GM12878 (cell line): ENCODE data around the gene ZNF620. TPM values are rescaled to one million over a fixed set of nuclear protein-coding genes. Genes with fewer than 3 reads are reported as not detected.

ENCODE experiments used
- ASH2L ChIP-seq: fragments of 300-600, 200-600 bp; sonication (generic); IDR thresholded peaks from 2 replicates; pipeline ENCODE4 v1.6.1; 2017; ENCODE audit warnings: low read depth, mild to moderate bottlenecking, borderline replicate concordance
- BACH1 ChIP-seq: fragments of 450-650 bp; IDR thresholded peaks from 2 replicates; pipeline ENCODE4 v1.6.1; 2017; ENCODE audit warnings: mild to moderate bottlenecking, borderline replicate concordance
- BRCA1 ChIP-seq: IDR thresholded peaks from 2 replicates; pipeline ENCODE4 v1.6.1; 2011; ENCODE audit warnings: low read depth, low read length, improper control_type of control experiment
- CHD2 ChIP-seq: IDR thresholded peaks from 2 replicates; pipeline ENCODE4 v1.6.1; 2011; ENCODE audit warnings: low read depth, low read length, improper control_type of control experiment, borderline replicate concordance
- ELK1 ChIP-seq: IDR thresholded peaks from 2 replicates; pipeline ENCODE4 v1.6.1; 2012; ENCODE audit warnings: low read depth, low read length, improper control_type of control experiment
- ETV6 ChIP-seq, 2 experiments: fragments of 450-650 bp in 1 of 2; IDR thresholded peaks in 1 of 2; conservative IDR thresholded peaks in 1 of 2; 2 replicates each; pipeline ENCODE4 v1.6.1; 2014; ENCODE audit warnings: antibody characterized with exemption in 1 of 2, borderline replicate concordance in 1 of 2, low read depth in 1 of 2, mild to moderate bottlenecking in 1 of 2, moderate library complexity in 1 of 2
- EZH2 ChIP-seq: IDR thresholded peaks from 2 replicates; pipeline ENCODE4 v1.6.1; 2012; ENCODE audit warnings: low read depth, mild to moderate bottlenecking, control low read depth, inconsistent platforms, low read length, borderline replicate concordance; ENCODE audit not compliant: control insufficient read depth
- IKZF2 ChIP-seq, 2 experiments: fragments of 450-650 bp; IDR thresholded peaks; 2 replicates each; pipeline ENCODE4 v1.6.1; 2017; ENCODE audit warnings: mild to moderate bottlenecking in 2 of 2, moderate library complexity in 2 of 2
- KDM1A ChIP-seq: fragments of 200-600 bp; sonication (generic); IDR thresholded peaks from 2 replicates; pipeline ENCODE4 v1.6.1; 2016; ENCODE audit warnings: borderline replicate concordance
- NBN ChIP-seq: fragments of 450-650 bp; IDR thresholded peaks from 2 replicates; pipeline ENCODE4 v1.6.1; 2016
- NFXL1 ChIP-seq: fragments of 450-650 bp; IDR thresholded peaks from 2 replicates; pipeline ENCODE4 v1.6.1; 2017; ENCODE audit warnings: antibody characterized with exemption, mild to moderate bottlenecking, borderline replicate concordance
- NRF1 ChIP-seq: conservative IDR thresholded peaks from 2 replicates; pipeline ENCODE4 v1.6.1; 2011; ENCODE audit warnings: mild to moderate bottlenecking, low read depth, low read length, improper control_type of control experiment
- PML ChIP-seq: IDR thresholded peaks from 2 replicates; pipeline ENCODE4 v1.6.1; 2012; ENCODE audit warnings: low read length, inconsistent platforms
- POLR2AphosphoS2 ChIP-seq: IDR thresholded peaks from 2 replicates; pipeline ENCODE4 v1.6.1; 2011; ENCODE audit warnings: low read depth, mild to moderate bottlenecking, low read length, improper control_type of control experiment, moderate library complexity
- POU2F2 ChIP-seq: IDR thresholded peaks from 3 replicates; pipeline ENCODE4 v1.6.1; 2011; ENCODE audit warnings: low read depth, mild to moderate bottlenecking, low read length, borderline replicate concordance
- RB1 ChIP-seq: fragments of 450-650 bp; formaldehyde crosslinking; IDR thresholded peaks from 2 replicates; pipeline ENCODE4 v1.6.1; 2017; ENCODE audit warnings: mild to moderate bottlenecking, borderline replicate concordance
- RBBP5 ChIP-seq: fragments of 200-600 bp; sonication (generic); conservative IDR thresholded peaks from 2 replicates; pipeline ENCODE4 v1.6.1; 2016
- RCOR1 ChIP-seq: conservative IDR thresholded peaks from 2 replicates; pipeline ENCODE4 v1.6.1; 2012; ENCODE audit warnings: low read depth, low read length, improper control_type of control experiment
- RELA ChIP-seq: fragments of 450-650 bp; IDR thresholded peaks from 2 replicates; pipeline ENCODE4 v1.8.0; 2014; ENCODE audit warnings: borderline replicate concordance; ENCODE audit not compliant: partially characterized antibody
- RUNX3 ChIP-seq: IDR thresholded peaks from 2 replicates; pipeline ENCODE4 v1.6.1; 2012; ENCODE audit warnings: low read length, inconsistent platforms
- SMC3 ChIP-seq: IDR thresholded peaks from 2 replicates; pipeline ENCODE4 v1.6.1; 2011; ENCODE audit warnings: low read length, improper control_type of control experiment, borderline replicate concordance
- SPI1 ChIP-seq: IDR thresholded peaks from 2 replicates; pipeline ENCODE4 v1.6.1; 2011; ENCODE audit warnings: low read depth, mild to moderate bottlenecking, low read length, moderate library complexity, borderline replicate concordance; ENCODE audit not compliant: insufficient read depth
- SRF ChIP-seq, 2 experiments: IDR thresholded peaks; 2 replicates each; pipeline ENCODE4 v1.6.1; 2011; ENCODE audit warnings: low read depth in 2 of 2, low read length in 2 of 2, mild to moderate bottlenecking in 1 of 2, moderate library complexity in 1 of 2
- SUZ12 ChIP-seq: fragments of 200-600 bp; sonication (generic); IDR thresholded peaks from one replicate; pipeline ENCODE4 v1.6.1; 2018; ENCODE audit warnings: antibody characterized with exemption, mild to moderate bottlenecking; ENCODE audit not compliant: unreplicated experiment
- TBL1XR1 ChIP-seq: IDR thresholded peaks from 2 replicates; pipeline ENCODE4 v1.6.1; 2012; ENCODE audit warnings: low read depth, low read length, improper control_type of control experiment
- ZNF217 ChIP-seq: fragments of 450-650 bp; IDR thresholded peaks from 2 replicates; pipeline ENCODE4 v1.6.1; 2017; ENCODE audit warnings: antibody characterized with exemption, mild to moderate bottlenecking
- polyA plus RNA-seq, 11 experiments: library from polyadenylated mRNA; depleted of rRNA in 4 of 11; unstranded in 6 of 11; stranded (reverse) in 5 of 11; fragments of >200 nt; fragmentation: Nextera tagmentation in 4 of 11; fragmentation: Illumina TruSeq in 1 of 11; extraction: Ambion mirVana in 4 of 11; extraction: Trizol in 1 of 11; gene quantifications; 1 replicate in 1 of 11; 2 replicates in 10 of 11; pipeline versions ENCODE4 v1.2.1 to v1.2.3, GENCODE V29; 2011 to 2016; ENCODE audit warnings: inconsistent platforms in 2 of 11, missing spikeins in 2 of 11, low read depth in 1 of 11
- total RNA-seq, 4 experiments: library from RNA; depleted of rRNA in 3 of 4; stranded (reverse); fragments of >200 nt in 3 of 4; fragmentation: Illumina TruSeq in 1 of 4; extraction: Trizol in 1 of 4; gene quantifications; 2 replicates each; pipeline versions ENCODE4 v1.2.1 to v1.2.3, GENCODE V29; 2013 to 2021
- TF ChIP-seq, protein P1 (sequence below): fragments of 450-650 bp; formaldehyde crosslinking; IDR thresholded peaks from 2 replicates; pipeline ENCODE4 v1.4.0; 2020; ENCODE audit warnings: mild to moderate bottlenecking, moderate library complexity

The ZNF620 gene
- total and polyA plus RNA-seq, 10 of the 15 experiments (the other 5 are each of a cell fraction or from before 2014, with no cell fraction given), result 1.3 to 4.3 (median 2.2) TPM

DNA sequence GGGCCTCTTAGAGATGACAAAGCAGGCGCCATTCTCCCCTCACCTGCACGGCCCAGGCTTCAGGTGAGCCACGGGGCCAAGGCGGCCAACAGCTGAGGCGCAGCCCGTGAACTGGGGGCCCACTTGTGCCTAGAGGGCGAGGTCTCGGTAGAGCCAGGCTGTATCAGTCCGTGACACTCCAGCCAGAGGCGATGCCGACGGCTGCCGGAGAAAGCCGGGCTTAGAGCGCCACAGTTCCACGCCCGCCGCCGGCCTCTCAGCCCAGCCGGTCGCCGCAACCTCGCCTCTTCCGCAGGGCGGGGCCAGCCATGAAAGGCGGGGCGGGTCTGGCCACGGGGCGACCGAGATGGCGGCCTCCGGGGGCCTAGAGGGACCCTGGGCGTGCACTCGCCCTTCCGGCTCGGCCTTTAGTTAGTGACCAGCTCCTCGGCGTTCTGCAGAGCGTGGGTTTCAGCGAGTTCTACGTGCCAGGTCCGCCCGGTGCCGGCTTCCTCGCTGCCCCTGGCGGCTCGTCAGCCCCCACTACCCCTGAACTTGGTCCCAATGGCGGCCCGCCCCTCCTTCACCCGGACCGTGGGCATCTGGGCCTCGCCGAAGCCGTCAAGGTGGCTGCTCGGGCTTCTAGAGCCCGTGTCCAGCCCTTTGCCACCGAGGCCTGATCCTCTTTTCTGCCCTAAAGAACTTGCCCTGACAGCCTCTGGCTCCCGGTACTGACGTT, 18.9 kb downstream of the ZNF620 start, which contains the start of gene ZNF621 (continued):
- TF ChIP-seq ELK1 (peak; percentile 85), RCOR1 (0 out of 2 replicates have a peak, but pooled peaks have one; percentile 25), NFXL1 (no peak), ZNF217 (no peak), PML (no peak; the same call in none of the 2 replicates), NBN (0 out of 2 replicates have a peak, but pooled peaks have one; percentile 66), RELA (no peak), TBL1XR1 (no peak), IKZF2 (IDR thresholded peaks at IDR 0.05) (no peak), SPI1 (peak; percentile 18; the same call in 1 of the 2 replicates), SMC3 (no peak), POLR2AphosphoS2 (peak; percentile 84), ASH2L (0 out of 2 replicates have a peak, but pooled peaks have one; percentile 36), EZH2 (no peak), KDM1A (no peak), ETV6 (conservative IDR thresholded peaks at IDR 0.05 in 1 of 2, IDR thresholded peaks at IDR 0.05 in 1 of 2; ENCODE audit: borderline replicate concordance in 1 of 2, low read depth in 1 of 2) (0 out of 4 replicates have a peak, but pooled peaks of 1 of the 2 experiments have one; percentile 25), BRCA1 (no peak), RB1 (peak; percentile 54; the same call in 1 of the 2 replicates), CHD2 (peak; percentile 54; the same call in 1 of the 2 replicates), POU2F2 (0 out of 3 replicates have a peak, but pooled peaks have one; percentile 29), SUZ12 (no peak), SRF (IDR thresholded peaks at IDR 0.05; ENCODE audit: low read depth in 2 of 2, low read length in 2 of 2) (no peak), RUNX3 (no peak; the same call in 1 of the 2 replicates), NRF1 (no peak), RBBP5 (no peak), BACH1 (peak; percentile 57)
- TF ChIP-seq, protein P1, sequence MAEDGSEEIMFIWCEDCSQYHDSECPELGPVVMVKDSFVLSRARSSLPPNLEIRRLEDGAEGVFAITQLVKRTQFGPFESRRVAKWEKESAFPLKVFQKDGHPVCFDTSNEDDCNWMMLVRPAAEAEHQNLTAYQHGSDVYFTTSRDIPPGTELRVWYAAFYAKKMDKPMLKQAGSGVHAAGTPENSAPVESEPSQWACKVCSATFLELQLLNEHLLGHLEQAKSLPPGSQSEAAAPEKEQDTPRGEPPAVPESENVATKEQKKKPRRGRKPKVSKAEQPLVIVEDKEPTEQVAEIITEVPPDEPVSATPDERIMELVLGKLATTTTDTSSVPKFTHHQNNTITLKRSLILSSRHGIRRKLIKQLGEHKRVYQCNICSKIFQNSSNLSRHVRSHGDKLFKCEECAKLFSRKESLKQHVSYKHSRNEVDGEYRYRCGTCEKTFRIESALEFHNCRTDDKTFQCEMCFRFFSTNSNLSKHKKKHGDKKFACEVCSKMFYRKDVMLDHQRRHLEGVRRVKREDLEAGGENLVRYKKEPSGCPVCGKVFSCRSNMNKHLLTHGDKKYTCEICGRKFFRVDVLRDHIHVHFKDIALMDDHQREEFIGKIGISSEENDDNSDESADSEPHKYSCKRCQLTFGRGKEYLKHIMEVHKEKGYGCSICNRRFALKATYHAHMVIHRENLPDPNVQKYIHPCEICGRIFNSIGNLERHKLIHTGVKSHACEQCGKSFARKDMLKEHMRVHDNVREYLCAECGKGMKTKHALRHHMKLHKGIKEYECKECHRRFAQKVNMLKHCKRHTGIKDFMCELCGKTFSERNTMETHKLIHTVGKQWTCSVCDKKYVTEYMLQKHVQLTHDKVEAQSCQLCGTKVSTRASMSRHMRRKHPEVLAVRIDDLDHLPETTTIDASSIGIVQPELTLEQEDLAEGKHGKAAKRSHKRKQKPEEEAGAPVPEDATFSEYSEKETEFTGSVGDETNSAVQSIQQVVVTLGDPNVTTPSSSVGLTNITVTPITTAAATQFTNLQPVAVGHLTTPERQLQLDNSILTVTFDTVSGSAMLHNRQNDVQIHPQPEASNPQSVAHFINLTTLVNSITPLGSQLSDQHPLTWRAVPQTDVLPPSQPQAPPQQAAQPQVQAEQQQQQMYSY (CRISPR knock-in tag), result no peak
